K562 (cell line): ENCODE data around the gene COL6A1. TPM values are rescaled to one million over a fixed set of nuclear protein-coding genes. Genes with fewer than 3 reads are reported as not detected.

ENCODE experiments used
- ATAC-seq: fragments of 200-7000 bp; cut with Tn5 transposase; 3 replicates; pipeline ENCODE4 v1.9.1; 2020; ENCODE audit warnings: moderate library complexity
- BruUV-seq: library from RNA; stranded (reverse); fragments of 400-500 nt; replicated peaks from 2 replicates; lab custom pipeline; 2021; lab: Mats Ljungman, UMichigan
- CTCF ChIA-PET: fragments of 300-600 bp; formaldehyde crosslinking; extraction: SDS; loops from one replicate; lab custom pipeline; 2021; ENCODE audit warnings: low intra/inter-chr PET ratio; lab: Yijun Ruan, JAX
- POLR2A ChIA-PET: fragments of 300-600, 350-650 bp; sonication (Branson Sonifier 250); formaldehyde crosslinking; extraction: SDS; loops from one replicate; lab custom pipeline; 2021; ENCODE audit warnings: antibody characterized with exemption, inconsistent platforms; lab: Yijun Ruan, JAX
- DNase-seq, 4 experiments: peaks; one replicate each; pipeline versions ENCODE4 v3.0.0 to v3.0.0-alpha.2; 2011 to 2018; ENCODE audit warnings: low spot score in 3 of 4, mixed read lengths in 3 of 4; ENCODE audit errors: extremely low read depth in 1 of 4
- FAIRE-seq: peaks from 2 replicates; lab custom pipeline; 2011; peaks lifted over from hg19 to GRCh38; lab: Jason Lieb, UNC
- H2AFZ ChIP-seq: 2 replicates; pipeline ENCODE4 v1.6.0; 2011; ENCODE audit warnings: low read depth, low read length, control low read depth, inconsistent platforms
- H3K27ac ChIP-seq: fragments of 200-600 bp; 3 replicates; pipeline ENCODE4 v1.8.0; 2011; ENCODE audit warnings: low read depth, mild to moderate bottlenecking, control low read depth, inconsistent platforms, low read length, moderate library complexity, mixed read lengths; ENCODE audit errors: extremely low read depth
- H3K27me3 ChIP-seq, 2 experiments: fragments of 300-600 bp in 1 of 2; 2 replicates in 1 of 2; 3 replicates in 1 of 2; pipeline versions ENCODE4 v1.6.0 to v1.8.0; 2011; ENCODE audit warnings: inconsistent platforms in 2 of 2, low read length in 2 of 2, mild to moderate bottlenecking in 1 of 2, mixed read lengths in 1 of 2, moderate library complexity in 1 of 2; ENCODE audit not compliant: control insufficient read depth in 2 of 2, insufficient read depth in 2 of 2
- H3K36me3 ChIP-seq: fragments of 300-600 bp; 3 replicates; pipeline ENCODE4 v1.8.0; 2011; ENCODE audit warnings: mild to moderate bottlenecking, low read length, inconsistent platforms; ENCODE audit not compliant: control insufficient read depth, insufficient read depth
- H3K4me1 ChIP-seq, 2 experiments: fragments of 200-600 bp in 1 of 2; replicated peaks in 1 of 2; 2 replicates in 1 of 2; 3 replicates in 1 of 2; pipeline versions ENCODE4 v1.5.1 to v1.8.0; 2011; ENCODE audit warnings: inconsistent platforms in 2 of 2, low read length in 2 of 2, mild to moderate bottlenecking in 1 of 2, mixed read lengths in 1 of 2, moderate library complexity in 1 of 2; ENCODE audit not compliant: control insufficient read depth in 2 of 2, insufficient read depth in 2 of 2
- H3K4me2 ChIP-seq: 2 replicates; pipeline ENCODE4 v1.6.1; 2011; ENCODE audit warnings: low read length, control low read depth, inconsistent platforms, mixed read lengths; ENCODE audit not compliant: insufficient read depth
- H3K4me3 ChIP-seq: fragments of 200-600 bp; sonication (generic), shearing (Covaris generic); 2 replicates; pipeline ENCODE4 v1.5.1; 2016; ENCODE audit warnings: control low read depth, inconsistent platforms
- H3K79me2 ChIP-seq: fragments of 200-600 bp; 3 replicates; pipeline ENCODE4 v1.8.0; 2011; ENCODE audit warnings: low read length, inconsistent platforms; ENCODE audit not compliant: control insufficient read depth, insufficient read depth
- H3K9ac ChIP-seq, 2 experiments: 2 replicates each; pipeline versions ENCODE4 v1.6.0 to v1.6.1; 2011; ENCODE audit warnings: low read depth in 2 of 2, low read length in 2 of 2, control low read depth in 1 of 2, inconsistent platforms in 1 of 2, mild to moderate bottlenecking in 1 of 2, mixed read lengths in 1 of 2; ENCODE audit not compliant: insufficient read depth in 1 of 2
- H3K9me1 ChIP-seq: one replicate; pipeline ENCODE4 v1.6.0; 2011; ENCODE audit warnings: inconsistent platforms, mild to moderate bottlenecking, low read length, moderate library complexity; ENCODE audit not compliant: control insufficient read depth, insufficient read depth
- H3K9me3 ChIP-seq: replicated peaks from 2 replicates; pipeline ENCODE4 v1.5.1; 2011; ENCODE audit warnings: low read depth, low read length, inconsistent platforms; ENCODE audit not compliant: control insufficient read depth, insufficient read depth
- H4K20me1 ChIP-seq: replicated peaks from 2 replicates; pipeline ENCODE4 v1.6.1; 2011; ENCODE audit warnings: low read length, inconsistent platforms, mixed read lengths; ENCODE audit not compliant: control insufficient read depth, insufficient read depth
- GTF2E2 ChIP-seq: fragments of 200-800 bp; sonication (Bioruptor generic); IDR thresholded peaks from 2 replicates; pipeline ENCODE4 v1.6.1; 2016; ENCODE audit warnings: missing genetic modification characterization, missing compliant biosample characterization
- POLR2B ChIP-seq: fragments of 450-650 bp; IDR thresholded peaks from 2 replicates; pipeline ENCODE4 v1.6.1; 2018; ENCODE audit warnings: low read depth; ENCODE audit not compliant: partially characterized antibody
- PYGO2 ChIP-seq: fragments of 450-650 bp; IDR thresholded peaks from 2 replicates; pipeline ENCODE4 v1.6.1; 2016; ENCODE audit warnings: mild to moderate bottlenecking, missing genetic modification characterization, moderate library complexity, missing compliant biosample characterization
- SREBF2 ChIP-seq: sonication (generic); formaldehyde crosslinking; IDR thresholded peaks from 2 replicates; pipeline ENCODE4 v1.4.0; 2020; ENCODE audit warnings: mild to moderate bottlenecking, missing genetic modification reagents
- TARDBP ChIP-seq: fragments of 450-650 bp; IDR thresholded peaks from 2 replicates; pipeline ENCODE4 v1.6.1; 2016
- YBX1 ChIP-seq: fragments of 450-650 bp; IDR thresholded peaks from 2 replicates; pipeline ENCODE4 v1.7.1; 2016; ENCODE audit warnings: mild to moderate bottlenecking
- ZNF121 ChIP-seq: sonication (generic); formaldehyde crosslinking; conservative IDR thresholded peaks from 2 replicates; pipeline ENCODE4 v1.8.0; 2022; ENCODE audit warnings: missing genetic modification reagents
- ZNF507 ChIP-seq: conservative IDR thresholded peaks from 2 replicates; pipeline ENCODE4 v1.6.1; 2017; ENCODE audit warnings: missing genetic modification characterization, missing compliant biosample characterization
- WGBS: fragments of 100-300 bp; shearing (Covaris generic); methylation state at CpG from one replicate; pipeline ENCODE4 v1.1.6; 2016; ENCODE audit warnings: low coverage, mixed read lengths; ENCODE audit not compliant: insufficient coverage; ENCODE audit errors: missing lambda C conversion rate; 5-methylcytosine and 5-hydroxymethylcytosine counted together
- in situ Hi-C: fragments of 300-500 bp; cut with MboI; formaldehyde crosslinking; loops from 4 replicates; pipeline ENCODE4 v1.15.0; 2018; ENCODE audit warnings: inconsistent platforms, mixed read lengths
- intact Hi-C: fragments of 100-400 bp; cut with micrococcal nuclease; formaldehyde crosslinking; loops from 2 replicates; pipeline ENCODE4 v1.14.2; 2022
- polyA plus RNA-seq, 8 experiments: library from polyadenylated mRNA; depleted of rRNA in 4 of 8; stranded (reverse) in 5 of 8; unstranded in 3 of 8; fragments of >200 nt; fragmentation: Nextera tagmentation in 2 of 8; fragmentation: Illumina TruSeq in 1 of 8; extraction: Ambion mirVana in 2 of 8; extraction: Trizol in 1 of 8; gene quantifications; 2 replicates each; pipeline versions ENCODE4 v1.2.1 to v1.2.3, GENCODE V29; 2011 to 2014; ENCODE audit warnings: inconsistent platforms in 1 of 8, missing spikeins in 1 of 8
- total RNA-seq, 7 experiments: library from RNA; depleted of rRNA in 6 of 7; stranded (reverse); fragments of >200 nt in 6 of 7; fragmentation: Illumina TruSeq in 2 of 7; extraction: Trizol in 2 of 7; gene quantifications; 2 replicates each; pipeline versions ENCODE4 v1.2.1 to v1.2.3, GENCODE V29; 2011 to 2021; ENCODE audit warnings: low replicate concordance in 1 of 7
- TF ChIP-seq, protein P1 (sequence below): fragments of 250-450 bp; sonication (Bioruptor Pico); IDR thresholded peaks from 2 replicates; pipeline ENCODE4 v1.8.0; 2022; ENCODE audit warnings: inconsistent platforms, mild to moderate bottlenecking, moderate library complexity, borderline replicate concordance
- TF ChIP-seq, protein P2 (sequence below): sonication (generic); formaldehyde crosslinking; IDR thresholded peaks from 2 replicates; pipeline ENCODE4 v1.8.0; 2022; ENCODE audit warnings: mild to moderate bottlenecking, missing genetic modification reagents
- TF ChIP-seq, protein P3 (sequence below), 2 experiments: IDR thresholded peaks; 2 replicates each; pipeline ENCODE4 v1.6.1; 2012; ENCODE audit warnings: improper control_type of control experiment in 2 of 2, low read depth in 2 of 2, low read length in 2 of 2, borderline replicate concordance in 1 of 2
- TF ChIP-seq, protein P4 (sequence below): fragments of 250-450 bp; sonication (Bioruptor Pico); IDR thresholded peaks from 2 replicates; pipeline ENCODE4 v1.8.0; 2022; ENCODE audit warnings: moderate library complexity, mild to moderate bottlenecking, inconsistent platforms

COL6A1 gene
- total and polyA plus RNA-seq, 9 of the 15 experiments (the other 6 are each of a cell fraction or from before 2014, with no cell fraction given), result 0.07 to 1.3 (median 0.14) TPM; not detected in 3

DNA sequence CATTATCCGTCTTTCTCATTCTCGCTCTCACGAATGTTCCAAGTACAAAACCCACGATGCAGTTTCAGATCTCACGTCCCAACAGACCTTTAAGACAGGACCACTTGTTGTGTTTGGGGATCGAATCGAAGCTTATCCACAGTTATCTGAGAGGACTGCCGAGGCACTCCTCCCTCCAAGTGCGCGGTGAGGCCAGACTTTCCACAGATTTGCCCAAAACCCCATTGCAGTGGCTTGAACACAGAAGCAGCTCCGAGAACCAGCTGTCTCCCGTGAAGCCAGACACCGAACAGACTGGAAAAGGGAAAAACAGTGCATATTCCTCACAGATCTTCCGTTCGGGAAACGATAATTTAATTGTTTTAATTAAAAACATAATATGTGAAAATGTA, 69.8 kb downstream of the COL6A1 start:
- no peaks in the 10 kb centered on the region for H3K79me2 ChIP-seq
- no peaks in the 10 kb centered on the region for H3K9me3 ChIP-seq
- ChIA-PET POLR2A (no interaction called here), CTCF (no interaction called here)
- no peak overlapping the region for H3K9ac ChIP-seq
- intact Hi-C loops, result no loop called here
- 12% methylated on average over 16 of the region's 16 CpGs for WGBS
- in situ Hi-C loops, result no loop called here
- H3K9me1 ChIP-seq, result no peaks in the 10 kb centered on the region
- H4K20me1 ChIP-seq, result no peaks in the 10 kb centered on the region
- no peaks in the 10 kb centered on the region for H3K36me3 ChIP-seq
- H3K27ac ChIP-seq, result no peak overlapping the region
- no TSS peak for BruUV-seq
- H3K27me3 ChIP-seq, result peaks cover 8 to 38% of the 10 kb centered on the region in 2 experiments; a peak in 4 of 5 replicates
- ATAC-seq (no peak), DNase-seq (no peak), FAIRE-seq (no peak)
- H2AFZ ChIP-seq, result no peak overlapping the region
- H3K4me2 ChIP-seq, result no peak overlapping the region
- H3K4me1 ChIP-seq, result peaks cover 0 to 23% of the 10 kb centered on the region in 2 experiments; a peak in 1 of 5 replicates
- H3K4me3 ChIP-seq, result no peak overlapping the region
- no peak for TF ChIP-seq PYGO2 (tag)
- no peak for TF ChIP-seq TARDBP
- TF ChIP-seq, protein P1, sequence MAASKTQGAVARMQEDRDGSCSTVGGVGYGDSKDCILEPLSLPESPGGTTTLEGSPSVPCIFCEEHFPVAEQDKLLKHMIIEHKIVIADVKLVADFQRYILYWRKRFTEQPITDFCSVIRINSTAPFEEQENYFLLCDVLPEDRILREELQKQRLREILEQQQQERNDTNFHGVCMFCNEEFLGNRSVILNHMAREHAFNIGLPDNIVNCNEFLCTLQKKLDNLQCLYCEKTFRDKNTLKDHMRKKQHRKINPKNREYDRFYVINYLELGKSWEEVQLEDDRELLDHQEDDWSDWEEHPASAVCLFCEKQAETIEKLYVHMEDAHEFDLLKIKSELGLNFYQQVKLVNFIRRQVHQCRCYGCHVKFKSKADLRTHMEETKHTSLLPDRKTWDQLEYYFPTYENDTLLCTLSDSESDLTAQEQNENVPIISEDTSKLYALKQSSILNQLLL, result no peak
- no peak for TF ChIP-seq POLR2B
- TF ChIP-seq GTF2E2 (tag), result no peak
- no peak for TF ChIP-seq YBX1
- TF ChIP-seq, protein P2, sequence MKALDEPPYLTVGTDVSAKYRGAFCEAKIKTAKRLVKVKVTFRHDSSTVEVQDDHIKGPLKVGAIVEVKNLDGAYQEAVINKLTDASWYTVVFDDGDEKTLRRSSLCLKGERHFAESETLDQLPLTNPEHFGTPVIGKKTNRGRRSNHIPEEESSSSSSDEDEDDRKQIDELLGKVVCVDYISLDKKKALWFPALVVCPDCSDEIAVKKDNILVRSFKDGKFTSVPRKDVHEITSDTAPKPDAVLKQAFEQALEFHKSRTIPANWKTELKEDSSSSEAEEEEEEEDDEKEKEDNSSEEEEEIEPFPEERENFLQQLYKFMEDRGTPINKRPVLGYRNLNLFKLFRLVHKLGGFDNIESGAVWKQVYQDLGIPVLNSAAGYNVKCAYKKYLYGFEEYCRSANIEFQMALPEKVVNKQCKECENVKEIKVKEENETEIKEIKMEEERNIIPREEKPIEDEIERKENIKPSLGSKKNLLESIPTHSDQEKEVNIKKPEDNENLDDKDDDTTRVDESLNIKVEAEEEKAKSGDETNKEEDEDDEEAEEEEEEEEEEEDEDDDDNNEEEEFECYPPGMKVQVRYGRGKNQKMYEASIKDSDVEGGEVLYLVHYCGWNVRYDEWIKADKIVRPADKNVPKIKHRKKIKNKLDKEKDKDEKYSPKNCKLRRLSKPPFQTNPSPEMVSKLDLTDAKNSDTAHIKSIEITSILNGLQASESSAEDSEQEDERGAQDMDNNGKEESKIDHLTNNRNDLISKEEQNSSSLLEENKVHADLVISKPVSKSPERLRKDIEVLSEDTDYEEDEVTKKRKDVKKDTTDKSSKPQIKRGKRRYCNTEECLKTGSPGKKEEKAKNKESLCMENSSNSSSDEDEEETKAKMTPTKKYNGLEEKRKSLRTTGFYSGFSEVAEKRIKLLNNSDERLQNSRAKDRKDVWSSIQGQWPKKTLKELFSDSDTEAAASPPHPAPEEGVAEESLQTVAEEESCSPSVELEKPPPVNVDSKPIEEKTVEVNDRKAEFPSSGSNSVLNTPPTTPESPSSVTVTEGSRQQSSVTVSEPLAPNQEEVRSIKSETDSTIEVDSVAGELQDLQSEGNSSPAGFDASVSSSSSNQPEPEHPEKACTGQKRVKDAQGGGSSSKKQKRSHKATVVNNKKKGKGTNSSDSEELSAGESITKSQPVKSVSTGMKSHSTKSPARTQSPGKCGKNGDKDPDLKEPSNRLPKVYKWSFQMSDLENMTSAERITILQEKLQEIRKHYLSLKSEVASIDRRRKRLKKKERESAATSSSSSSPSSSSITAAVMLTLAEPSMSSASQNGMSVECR (CRISPR knock-in tag), result no peak
- TF ChIP-seq ZNF121, result no peak
- TF ChIP-seq, protein P3, sequence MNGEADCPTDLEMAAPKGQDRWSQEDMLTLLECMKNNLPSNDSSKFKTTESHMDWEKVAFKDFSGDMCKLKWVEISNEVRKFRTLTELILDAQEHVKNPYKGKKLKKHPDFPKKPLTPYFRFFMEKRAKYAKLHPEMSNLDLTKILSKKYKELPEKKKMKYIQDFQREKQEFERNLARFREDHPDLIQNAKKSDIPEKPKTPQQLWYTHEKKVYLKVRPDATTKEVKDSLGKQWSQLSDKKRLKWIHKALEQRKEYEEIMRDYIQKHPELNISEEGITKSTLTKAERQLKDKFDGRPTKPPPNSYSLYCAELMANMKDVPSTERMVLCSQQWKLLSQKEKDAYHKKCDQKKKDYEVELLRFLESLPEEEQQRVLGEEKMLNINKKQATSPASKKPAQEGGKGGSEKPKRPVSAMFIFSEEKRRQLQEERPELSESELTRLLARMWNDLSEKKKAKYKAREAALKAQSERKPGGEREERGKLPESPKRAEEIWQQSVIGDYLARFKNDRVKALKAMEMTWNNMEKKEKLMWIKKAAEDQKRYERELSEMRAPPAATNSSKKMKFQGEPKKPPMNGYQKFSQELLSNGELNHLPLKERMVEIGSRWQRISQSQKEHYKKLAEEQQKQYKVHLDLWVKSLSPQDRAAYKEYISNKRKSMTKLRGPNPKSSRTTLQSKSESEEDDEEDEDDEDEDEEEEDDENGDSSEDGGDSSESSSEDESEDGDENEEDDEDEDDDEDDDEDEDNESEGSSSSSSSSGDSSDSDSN (IDR thresholded peaks at IDR 0.05; ENCODE audit: borderline replicate concordance in 1 of 2, low read depth in 2 of 2, low read length in 2 of 2), result no peak
- no peak for TF ChIP-seq SREBF2 (CRISPR knock-in tag)
- TF ChIP-seq, protein P4, sequence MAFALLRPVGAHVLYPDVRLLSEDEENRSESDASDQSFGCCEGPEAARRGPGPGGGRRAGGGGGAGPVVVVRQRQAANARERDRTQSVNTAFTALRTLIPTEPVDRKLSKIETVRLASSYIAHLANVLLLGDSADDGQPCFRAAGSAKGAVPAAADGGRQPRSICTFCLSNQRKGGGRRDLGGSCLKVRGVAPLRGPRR (CRISPR knock-in tag), result no peak
- no peak for TF ChIP-seq ZNF507 (tag)
